BLaER1 (cell line): ENCODE data around the gene PTPRN2.

Experiments used
- H3K27ac ChIP-seq: shearing (Covaris generic); formaldehyde crosslinking; 2 replicates; pipeline ENCODE4 v1.8.1; 2022
- H3K27me3 ChIP-seq: shearing (Covaris generic); formaldehyde crosslinking; 2 replicates; pipeline ENCODE4 v1.8.1; 2022
- H3K36me3 ChIP-seq: shearing (Covaris generic); formaldehyde crosslinking; 2 replicates; pipeline ENCODE4 v1.8.1; 2022
- H3K4me1 ChIP-seq: shearing (Covaris generic); formaldehyde crosslinking; 2 replicates; pipeline ENCODE4 v1.8.1; 2022
- H3K4me2 ChIP-seq: shearing (Covaris generic); formaldehyde crosslinking; 2 replicates; pipeline ENCODE4 v1.8.1; 2022
- H3K4me3 ChIP-seq: shearing (Covaris generic); formaldehyde crosslinking; 2 replicates; pipeline ENCODE4 v1.8.1; 2022
- H3K9ac ChIP-seq: shearing (Covaris generic); formaldehyde crosslinking; 2 replicates; pipeline ENCODE4 v1.8.1; 2022
- H3K9me3 ChIP-seq: shearing (Covaris generic); formaldehyde crosslinking; 2 replicates; pipeline ENCODE4 v1.8.1; 2022
- H4K20me1 ChIP-seq: shearing (Covaris generic); formaldehyde crosslinking; 2 replicates; pipeline ENCODE4 v1.8.1; 2022
- Cebpa-rat ChIP-seq: shearing (Covaris generic); IDR thresholded peaks from 2 replicates; pipeline ENCODE4 v1.8.1; 2022

PTPRN2 gene

DNA sequence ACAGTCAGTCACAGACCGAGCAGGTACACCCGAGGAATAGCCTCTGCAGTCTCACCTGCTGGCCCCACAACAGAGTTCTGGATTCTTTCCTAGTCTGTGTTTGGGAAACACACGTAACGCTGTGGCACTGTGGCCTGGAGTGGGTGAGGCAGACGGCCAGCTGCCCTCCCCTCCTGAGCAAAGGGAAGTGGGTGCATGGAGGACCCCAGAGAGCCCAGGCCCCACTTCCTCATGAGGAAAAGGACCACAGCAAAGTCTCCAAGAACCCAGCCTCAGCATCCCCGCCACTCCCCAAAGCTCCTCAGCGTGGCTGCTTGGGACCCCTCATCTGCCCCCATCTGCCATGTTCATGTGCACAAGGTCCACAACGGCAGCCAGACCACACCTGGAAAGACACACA, 530.2 kb downstream of the PTPRN2 start:
- Histone ChIP-seq H3K9me3 (peaks cover 39% of the 10 kb centered on the region), H3K4me2 (no peak overlapping the region), H3K4me1 (no peaks in the 10 kb centered on the region), H4K20me1 (no peaks in the 10 kb centered on the region), H3K4me3 (no peak overlapping the region), H3K27ac (no peak overlapping the region), H3K9ac (no peak overlapping the region), H3K36me3 (peaks cover 6% of the 10 kb centered on the region; the same call in 1 of the 2 replicates), H3K27me3 (no peaks in the 10 kb centered on the region)
- TF ChIP-seq Cebpa-rat, result no peak

- Histone ChIP-seq H3K4me1 (peaks cover 4% of the 10 kb centered on the region), H3K27me3 (no peaks in the 10 kb centered on the region), H3K36me3 (no peaks in the 10 kb centered on the region; the same call in 1 of the 2 replicates), H3K4me2 (no peak overlapping the region), H3K9me3 (peaks cover 32% of the 10 kb centered on the region), H3K4me3 (no peak overlapping the region), H4K20me1 (no peaks in the 10 kb centered on the region), H3K27ac (no peak overlapping the region), H3K9ac (no peak overlapping the region)
- TF ChIP-seq Cebpa-rat, result no peak
These were observed 530.9 kb downstream of the PTPRN2 start for GRCh38 chr7:158056761-158057160.

DNA sequence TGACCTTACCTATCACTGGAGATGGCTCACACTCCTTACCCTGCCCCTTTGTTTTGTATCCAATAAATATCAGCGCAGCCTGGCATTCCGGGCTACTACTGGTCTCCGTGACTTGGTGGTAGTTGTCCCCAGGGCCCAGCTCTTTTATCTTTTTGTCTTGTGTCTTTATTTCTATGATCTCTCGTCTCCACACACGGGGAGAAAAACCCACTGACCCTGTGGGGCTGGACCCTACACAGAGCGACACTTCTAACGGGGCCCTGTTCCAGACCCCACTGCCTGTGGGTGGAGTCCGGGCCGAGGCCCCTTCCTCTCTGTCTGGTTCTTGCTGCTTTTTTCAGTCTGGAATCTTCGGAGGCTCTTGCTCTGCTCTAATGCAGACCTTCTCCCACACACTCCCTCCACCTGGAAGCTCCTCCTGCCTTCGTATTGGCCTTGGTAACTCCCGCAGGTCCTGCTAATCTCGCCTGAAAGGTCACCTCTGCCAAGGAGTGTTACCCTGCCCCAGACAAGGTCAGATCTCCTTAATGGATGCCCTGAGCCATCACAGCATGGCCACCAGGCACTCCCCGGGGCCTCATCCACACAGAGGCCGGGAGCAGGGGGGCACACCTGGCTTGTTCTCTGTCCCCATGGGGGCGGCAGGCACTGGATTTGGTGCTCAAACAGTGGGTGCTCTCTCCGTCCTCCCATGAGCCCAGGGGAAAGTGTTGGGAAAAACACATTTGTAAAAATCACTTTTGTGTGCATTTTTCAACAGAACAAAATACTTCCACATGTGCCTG, 531.7 kb downstream of the PTPRN2 start:
- no peaks in the 10 kb centered on the region for H4K20me1 ChIP-seq
- peaks cover 12% of the 10 kb centered on the region for H3K4me1 ChIP-seq
- H3K4me2 ChIP-seq, result no peak overlapping the region
- H3K9me3 ChIP-seq, result peaks cover 24% of the 10 kb centered on the region
- no peaks in the 10 kb centered on the region for H3K36me3 ChIP-seq
- H3K9ac ChIP-seq, result no peak overlapping the region
- no peak overlapping the region for H3K4me3 ChIP-seq
- no peak overlapping the region for H3K27ac ChIP-seq
- no peak for TF ChIP-seq Cebpa-rat
- H3K27me3 ChIP-seq, result no peaks in the 10 kb centered on the region

DNA sequence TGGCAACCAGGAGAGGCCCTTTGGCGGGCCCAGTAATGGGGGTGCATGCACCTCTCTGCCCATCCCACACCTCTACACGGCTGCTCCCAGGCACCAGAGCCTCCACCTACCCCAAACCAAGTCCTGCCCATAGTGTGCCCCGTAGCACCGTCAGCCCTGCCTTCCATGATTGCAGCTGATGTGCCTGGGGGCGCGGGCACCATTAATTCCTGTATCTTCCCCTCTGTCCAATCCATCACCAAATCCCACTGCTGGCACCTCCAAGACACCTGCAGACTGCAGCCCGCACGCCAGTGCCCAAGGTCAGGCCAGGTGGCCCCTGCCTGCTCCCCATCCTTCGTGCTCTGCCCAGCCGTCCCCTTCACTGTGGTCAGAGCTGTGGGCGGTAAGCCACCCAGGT, 533.0 kb downstream of the PTPRN2 start:
- TF ChIP-seq Cebpa-rat, result no peak
- no peaks in the 10 kb centered on the region for H3K36me3 ChIP-seq
- H4K20me1 ChIP-seq, result no peaks in the 10 kb centered on the region
- peaks cover 14% of the 10 kb centered on the region for H3K9me3 ChIP-seq
- no peak overlapping the region for H3K4me2 ChIP-seq
- H3K4me1 ChIP-seq, result peaks cover 21% of the 10 kb centered on the region
- no peaks in the 10 kb centered on the region for H3K27me3 ChIP-seq
- no peak overlapping the region for H3K4me3 ChIP-seq
- no peak overlapping the region for H3K9ac ChIP-seq
- no peak overlapping the region for H3K27ac ChIP-seq

DNA sequence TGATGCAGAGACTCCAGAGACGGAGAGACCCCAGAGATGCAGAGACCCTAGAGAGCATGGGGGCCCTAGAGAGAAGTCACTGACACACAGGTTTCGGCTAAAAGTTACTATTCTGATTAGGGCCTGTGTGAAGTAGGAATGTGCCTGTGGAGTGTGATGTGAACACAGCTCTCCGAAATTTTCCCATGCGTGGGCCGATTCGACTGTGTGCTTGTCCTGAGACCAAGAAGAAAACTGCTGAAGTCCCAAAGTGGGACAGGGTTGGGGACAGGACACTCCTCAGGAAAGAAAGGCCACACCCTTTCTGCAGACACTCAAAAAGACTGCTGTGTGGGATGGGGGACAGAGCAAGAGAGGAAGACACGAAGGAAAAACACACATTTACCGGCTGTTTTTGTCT, 533.5 kb downstream of the PTPRN2 start:
- TF ChIP-seq Cebpa-rat, result no peak
- no peak overlapping the region for H3K4me3 ChIP-seq

GRCh38 chr7:158053183-158053915, 534.3 kb downstream of the PTPRN2 start:
- TF ChIP-seq Cebpa-rat, result no peak
- Histone ChIP-seq H4K20me1 (no peaks in the 10 kb centered on the region), H3K4me2 (no peak overlapping the region), H3K9me3 (peaks cover 9% of the 10 kb centered on the region; the same call in 1 of the 2 replicates), H3K27ac (no peak overlapping the region), H3K36me3 (no peaks in the 10 kb centered on the region), H3K9ac (no peak overlapping the region), H3K4me1 (peaks cover 21% of the 10 kb centered on the region), H3K27me3 (no peaks in the 10 kb centered on the region), H3K4me3 (no peak overlapping the region)

More for the DNA sequence above, 533.5 kb downstream of the PTPRN2 start:
- H3K4me2 ChIP-seq, result no peak overlapping the region
- no peaks in the 10 kb centered on the region for H3K36me3 ChIP-seq
- H3K27ac ChIP-seq, result no peak overlapping the region
- peaks cover 14% of the 10 kb centered on the region for H3K9me3 ChIP-seq
- H3K9ac ChIP-seq, result no peak overlapping the region
- no peaks in the 10 kb centered on the region for H4K20me1 ChIP-seq
- H3K27me3 ChIP-seq, result no peaks in the 10 kb centered on the region
- peaks cover 21% of the 10 kb centered on the region for H3K4me1 ChIP-seq

DNA sequence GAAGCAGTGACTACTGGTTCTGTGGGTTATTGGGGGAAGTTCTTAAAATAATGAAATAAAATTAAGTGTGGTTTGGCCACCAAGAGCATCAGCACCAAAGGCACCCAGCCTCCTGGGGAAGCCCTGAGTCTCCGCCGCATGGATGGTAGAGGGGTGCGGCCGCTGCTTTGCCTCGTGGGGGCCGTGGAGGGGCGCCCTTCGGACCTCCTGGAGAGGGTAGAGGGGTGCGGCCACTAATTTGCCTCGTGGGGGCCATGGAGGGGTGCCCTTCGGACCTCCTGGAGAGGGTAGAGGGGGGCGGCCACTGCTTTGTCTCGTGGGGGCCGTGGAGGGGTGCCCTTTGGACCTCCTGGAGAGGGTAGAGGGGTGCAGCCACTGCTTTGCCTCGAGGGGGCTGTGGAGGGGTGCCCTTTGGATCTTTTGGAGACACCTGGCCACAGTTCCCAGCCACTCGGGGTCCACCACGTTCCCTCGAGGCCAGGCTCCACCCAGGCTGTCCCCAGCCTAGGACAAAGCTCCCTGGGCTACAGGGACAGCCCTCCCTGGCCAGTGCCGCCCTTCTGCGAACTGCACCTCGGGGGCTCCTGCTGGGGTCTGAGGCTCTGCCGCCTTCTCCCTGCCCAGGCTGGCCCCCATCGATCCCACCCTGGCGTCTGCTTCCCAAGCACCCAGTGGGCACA, 535.1 kb downstream of the PTPRN2 start:
- H3K27me3 ChIP-seq, result no peaks in the 10 kb centered on the region
- H3K27ac ChIP-seq, result peak overlapping the region; percentile 35; the same call in 1 of the 2 replicates
- TF ChIP-seq Cebpa-rat, result no peak
- no peaks in the 10 kb centered on the region for H4K20me1 ChIP-seq
- no peak overlapping the region for H3K4me2 ChIP-seq
- no peaks in the 10 kb centered on the region for H3K36me3 ChIP-seq
- no peak overlapping the region for H3K9ac ChIP-seq
- H3K4me1 ChIP-seq, result peaks cover 21% of the 10 kb centered on the region
- no peak overlapping the region for H3K4me3 ChIP-seq
- H3K9me3 ChIP-seq, result 0 out of 2 replicates have a peak, but pooled peaks cover 2% of the 10 kb centered on the region

DNA sequence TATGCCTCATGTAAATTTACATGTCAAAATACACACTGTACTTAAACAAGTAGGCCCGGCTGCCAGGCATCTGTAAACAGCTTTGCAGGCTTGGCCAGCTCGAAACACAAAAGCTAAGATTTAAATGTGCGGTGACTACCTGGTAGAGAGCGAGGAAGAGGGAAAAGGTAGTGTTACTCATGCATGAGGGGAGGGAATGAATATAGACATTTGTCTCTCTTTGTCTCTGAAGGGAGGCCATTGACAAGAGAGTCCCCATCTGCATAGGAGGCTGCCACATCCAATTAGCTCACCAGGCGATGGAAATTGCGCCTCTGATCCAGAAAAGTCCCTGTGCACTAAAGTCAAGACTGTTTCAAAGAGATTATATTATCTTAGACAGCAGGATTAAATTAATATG, 535.8 kb downstream of the PTPRN2 start:
- no peak overlapping the region for H3K9ac ChIP-seq
- no peaks in the 10 kb centered on the region for H3K9me3 ChIP-seq
- H3K4me3 ChIP-seq, result no peak overlapping the region
- no peaks in the 10 kb centered on the region for H3K27me3 ChIP-seq
- no peaks in the 10 kb centered on the region for H3K36me3 ChIP-seq
- TF ChIP-seq Cebpa-rat, result no peak
- H3K4me1 ChIP-seq, result peaks cover 21% of the 10 kb centered on the region
- no peak overlapping the region for H3K27ac ChIP-seq
- H3K4me2 ChIP-seq, result peak overlapping the region; percentile 75
- H4K20me1 ChIP-seq, result no peaks in the 10 kb centered on the region

DNA sequence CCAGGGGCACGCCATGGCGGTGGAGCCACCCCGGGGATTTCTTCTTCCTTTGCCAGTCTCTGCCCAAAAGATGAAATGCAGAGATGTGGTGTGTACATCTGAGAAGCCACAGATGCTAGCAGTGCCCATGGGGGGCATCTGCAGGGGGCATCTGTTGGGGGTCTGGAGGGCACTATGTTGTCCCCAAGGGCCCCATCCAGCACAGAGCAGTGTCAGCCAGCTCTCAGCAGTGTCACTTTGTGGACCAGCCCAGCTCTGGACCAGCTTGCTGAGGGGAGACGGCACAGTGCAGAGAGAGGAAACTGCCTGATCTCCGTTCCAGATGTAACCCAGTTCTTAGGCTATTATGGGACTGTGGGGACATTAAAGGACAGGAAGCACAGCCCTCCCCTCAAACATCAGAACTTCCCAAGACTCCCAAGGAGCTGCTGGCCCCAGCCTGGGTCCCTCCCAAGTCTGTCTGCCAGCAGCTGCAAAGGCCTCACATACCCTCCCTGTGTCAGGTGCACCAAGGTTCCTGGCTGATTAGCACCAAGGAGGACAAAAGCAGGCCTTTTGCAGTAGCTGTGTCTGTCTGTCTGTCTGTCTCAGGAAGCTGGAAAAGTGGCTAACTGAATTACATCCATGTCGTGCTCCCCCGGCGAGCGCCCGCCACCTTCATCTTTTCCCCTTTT, 536.5 kb downstream of the PTPRN2 start:
- H3K4me3 ChIP-seq, result no peak overlapping the region
- peak overlapping the region; percentile 0; the same call in 1 of the 2 replicates for H3K27ac ChIP-seq
- no peak for TF ChIP-seq Cebpa-rat
- no peaks in the 10 kb centered on the region for H3K27me3 ChIP-seq
- H3K4me2 ChIP-seq, result peak overlapping the region; percentile 75
- H3K36me3 ChIP-seq, result no peaks in the 10 kb centered on the region
- no peaks in the 10 kb centered on the region for H4K20me1 ChIP-seq
- H3K9me3 ChIP-seq, result no peaks in the 10 kb centered on the region
- H3K9ac ChIP-seq, result peak overlapping the region; percentile 21; the same call in 1 of the 2 replicates
- peaks cover 21% of the 10 kb centered on the region for H3K4me1 ChIP-seq
